Umbilical cord (tissue), 1 donor: ENCODE results near the gene SARDH. TPM values are rescaled to one million over a fixed set of nuclear protein-coding genes. Genes with fewer than 3 reads are reported as not detected.

Experiments
- total RNA-seq: library from RNA; depleted of rRNA; stranded (reverse); fragments of >200 nt; gene quantifications from one replicate; pipeline ENCODE4 v1.2.3, GENCODE V29; 2014; ENCODE audit warnings: low replicate concordance; ENCODE audit not compliant: insufficient read depth

Gene SARDH
- total RNA-seq, 1 donor from 2014 or later, result 7.7 TPM

Other genes with a start within 250 kb of the SARDH start
- not detected for gene MYMK, start 213.4 kb downstream of the SARDH start, total RNA-seq
- gene ADAMTSL2, start 203.6 kb downstream of the SARDH start, total RNA-seq, result 1.2 TPM
- gene FAM163B, start 129.0 kb downstream of the SARDH start, total RNA-seq, result 6.3 TPM
- gene DBH, start 102.0 kb downstream of the SARDH start, total RNA-seq, result 0.72 TPM